GM18951 (cell line): ENCODE measurements around the gene PRSS22.

Experiments
- POLR2A ChIP-seq: IDR thresholded peaks from 4 replicates; pipeline ENCODE4 v1.6.1; 2011; ENCODE audit warnings: mild to moderate bottlenecking; ENCODE audit not compliant: insufficient read length, insufficient read depth; ENCODE audit errors: extremely low read depth
- in situ Hi-C: fragments of 300-500 bp; cut with MboI; formaldehyde crosslinking; loops from one replicate; pipeline ENCODE4 v1.12.0; 2022; ENCODE audit warnings: low sequenced_read_pairs, mixed read lengths, inconsistent platforms; ENCODE audit not compliant: unreplicated experiment

PRSS22 gene

GRCh38 chr16:2896480-2897010 is 38.6 kb upstream of the PRSS22 start:
- in situ Hi-C loops: no loop called here
- TF ChIP-seq POLR2A: no peak

GRCh38 chr16:2895813-2896212 is 37.8 kb upstream of the PRSS22 start:
- no peak for TF ChIP-seq POLR2A
- in situ Hi-C loops: no loop called here

GRCh38 chr16:2894231-2894630 is 36.3 kb upstream of the PRSS22 start:
- in situ Hi-C loops: no loop called here
- no peak for TF ChIP-seq POLR2A

GRCh38 chr16:2884041-2884451 is 26.1 kb upstream of the PRSS22 start:
- in situ Hi-C loops: no loop called here
- TF ChIP-seq POLR2A: no peak

- in situ Hi-C loops: no loop called here
- no peak for TF ChIP-seq POLR2A
Observed at GRCh38 chr16:2883458-2883908, 25.5 kb upstream of the PRSS22 start.

GRCh38 chr16:2882650-2883457 is 24.9 kb upstream of the PRSS22 start, which contains the start of gene FLYWCH2:
FLYWCH2 (plus strand) TSS chr16:2883215; CDS start chr16:2896450, 13,235 bp downstream.
- peak; percentile 93 for TF ChIP-seq POLR2A
- in situ Hi-C loops: no loop called here

- TF ChIP-seq POLR2A: no peak
- in situ Hi-C loops: no loop called here
Observed at GRCh38 chr16:2881783-2882649, 24.0 kb upstream of the PRSS22 start.

- TF ChIP-seq POLR2A: no peak
- in situ Hi-C loops: no loop called here
Observed at GRCh38 chr16:2879854-2880508, 22.0 kb upstream of the PRSS22 start.

GRCh38 chr16:2874912-2875362 is 17.0 kb upstream of the PRSS22 start:
- TF ChIP-seq POLR2A: no peak
- in situ Hi-C loops: loop anchor here (5.0 kb wide), 1 partner anchor 42 kb away; no protein-coding TSS in a partner anchor

GRCh38 chr16:2874032-2874911 is 16.3 kb upstream of the PRSS22 start:
- no peak for TF ChIP-seq POLR2A
- in situ Hi-C loops: loop anchor here (5.0 kb wide), 1 partner anchor 43 kb away; no protein-coding TSS in a partner anchor

- no peak for TF ChIP-seq POLR2A
- in situ Hi-C loops: loop anchor here (5.0 kb wide), 1 partner anchor 45 kb away; no protein-coding TSS in a partner anchor
Observed at GRCh38 chr16:2871926-2872325, 14.0 kb upstream of the PRSS22 start.
